GM23248 (cell line): ENCODE measurements around the gene EPS8L1.

Experiments
- EZH2 ChIP-seq: fragments of 200-600 bp; sonication (generic); IDR thresholded peaks from 2 replicates; pipeline ENCODE4 v1.6.1; 2018; ENCODE audit warnings: antibody characterized with exemption, mild to moderate bottlenecking; ENCODE audit not compliant: insufficient read depth, poor library complexity, severe bottlenecking
- EZH2phosphoT487 ChIP-seq: fragments of 200-600 bp; sonication (generic); IDR thresholded peaks from 2 replicates; pipeline ENCODE4 v1.6.1; 2018; ENCODE audit warnings: antibody characterized with exemption, moderate library complexity, mild to moderate bottlenecking, low read depth; ENCODE audit not compliant: insufficient read depth

DNA sequence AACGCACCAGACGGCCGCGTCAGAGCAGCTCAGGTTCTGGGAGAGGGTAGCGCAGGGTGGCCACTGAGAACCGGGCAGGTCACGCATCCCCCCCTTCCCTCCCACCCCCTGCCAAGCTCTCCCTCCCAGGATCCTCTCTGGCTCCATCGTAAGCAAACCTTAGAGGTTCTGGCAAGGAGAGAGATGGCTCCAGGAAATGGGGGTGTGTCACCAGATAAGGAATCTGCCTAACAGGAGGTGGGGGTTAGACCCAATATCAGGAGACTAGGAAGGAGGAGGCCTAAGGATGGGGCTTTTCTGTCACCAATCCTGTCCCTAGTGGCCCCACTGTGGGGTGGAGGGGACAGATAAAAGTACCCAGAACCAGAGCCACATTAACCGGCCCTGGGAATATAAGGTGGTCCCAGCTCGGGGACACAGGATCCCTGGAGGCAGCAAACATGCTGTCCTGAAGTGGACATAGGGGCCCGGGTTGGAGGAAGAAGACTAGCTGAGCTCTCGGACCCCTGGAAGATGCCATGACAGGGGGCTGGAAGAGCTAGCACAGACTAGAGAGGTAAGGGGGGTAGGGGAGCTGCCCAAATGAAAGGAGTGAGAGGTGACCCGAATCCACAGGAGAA lies 39.9 kb downstream of the EPS8L1 start:
- TF ChIP-seq EZH2 (no peak), EZH2phosphoT487 (no peak)
